NCI-H748 (cell line): ENCODE results near the gene SLC6A6.
A peak's percentile ranks its signal among the peaks of the same experiment; 100 is the strongest.

Experiments used
- DNase-seq: peaks from one replicate; lab custom pipeline; 2025; ENCODE audit not compliant: unreplicated experiment; lab: John Stamatoyannopoulos, UW

Gene SLC6A6

DNA sequence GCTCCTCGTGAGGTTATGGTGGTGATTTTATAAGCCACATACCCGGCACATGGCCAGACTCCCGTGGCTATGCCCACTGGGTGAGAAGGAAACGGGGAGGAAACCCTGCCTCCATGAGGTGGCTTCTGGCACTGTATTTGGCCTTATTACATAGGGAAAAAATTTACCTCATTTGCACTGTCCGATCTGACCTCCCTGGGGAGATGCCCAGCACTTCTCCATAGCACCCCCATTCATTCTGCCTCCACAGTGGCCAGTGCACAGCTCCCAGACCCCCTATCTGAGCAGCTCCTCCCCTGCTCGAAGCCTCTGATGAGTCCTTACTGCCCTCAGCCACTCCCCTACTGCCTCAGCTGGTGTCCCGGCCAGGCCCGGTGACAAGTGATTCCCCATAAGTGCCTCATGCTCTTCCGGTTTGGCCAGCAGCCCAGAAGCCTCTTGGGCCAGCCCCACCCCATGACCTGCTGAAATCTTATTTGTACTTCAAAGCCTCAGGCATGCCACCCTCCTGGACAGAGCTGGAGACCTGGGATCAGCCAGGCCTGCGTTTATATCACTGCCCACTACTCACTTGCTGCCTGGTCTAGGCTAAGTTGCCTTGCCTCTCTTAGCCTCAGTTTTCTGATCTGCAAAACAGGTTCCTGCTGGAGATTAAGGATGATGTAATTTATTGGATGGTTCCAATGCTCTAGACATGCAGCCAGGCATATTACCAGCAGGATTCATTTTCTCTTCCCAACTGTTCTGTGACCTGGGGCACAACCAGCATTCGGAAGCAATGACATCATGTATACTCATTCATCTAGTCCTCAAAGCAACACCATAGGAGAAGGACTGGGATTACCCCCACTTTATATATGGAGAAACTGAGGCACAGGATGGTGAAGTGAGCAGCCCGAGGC, 30.6 kb upstream of the SLC6A6 start:
- peak; percentile 79 for DNase-seq

DNA sequence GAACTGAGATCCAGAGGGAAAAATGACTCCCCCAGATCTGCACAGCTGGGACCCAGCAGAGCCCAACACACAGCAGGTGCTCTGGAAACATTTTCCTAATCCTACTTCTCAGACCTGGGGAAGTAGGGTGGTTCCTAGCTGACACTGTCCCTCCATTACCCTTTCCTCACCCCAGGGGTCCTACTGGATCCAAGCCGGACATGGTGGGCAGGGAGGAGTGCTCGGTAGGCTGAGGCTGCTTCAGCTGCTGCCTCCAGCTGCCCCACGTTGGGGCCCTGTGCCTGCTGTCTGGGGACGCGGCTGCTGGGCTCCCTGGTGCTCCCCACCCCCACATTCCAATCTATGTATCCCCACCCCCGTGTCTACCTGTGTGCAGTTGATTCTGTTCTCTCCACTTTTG, 29.8 kb upstream of the SLC6A6 start:
- no peak for DNase-seq

DNA sequence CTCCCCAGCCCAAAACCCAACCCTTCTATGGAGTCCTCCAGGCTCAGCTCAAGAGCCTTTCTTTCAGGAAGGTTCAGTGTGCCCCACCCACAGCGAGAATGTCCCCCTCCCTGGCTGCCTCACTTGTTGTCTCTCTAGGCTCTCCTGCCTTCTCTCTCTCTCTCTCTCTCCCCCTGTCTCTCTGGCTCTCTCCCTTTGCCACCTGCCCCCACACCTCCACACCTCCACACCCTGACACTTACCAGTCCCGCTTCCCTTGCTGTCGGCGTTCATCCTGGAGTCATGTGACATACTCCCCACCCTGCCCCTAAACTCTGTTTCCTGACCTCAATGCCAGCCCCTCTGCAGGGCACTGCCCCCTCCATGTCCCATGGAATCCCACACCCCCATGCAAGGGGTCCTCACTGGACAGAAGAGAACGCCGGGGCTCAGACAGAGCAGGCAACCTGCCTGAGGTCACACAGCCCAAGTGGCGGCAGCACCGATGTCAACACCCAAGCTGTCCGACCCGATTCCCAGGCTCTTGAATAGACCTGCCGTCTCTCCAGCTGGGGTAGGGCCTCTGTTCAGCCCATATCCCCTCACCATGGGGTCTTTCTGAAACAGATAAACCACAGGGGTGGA, 28.5 kb upstream of the SLC6A6 start:
- DNase-seq = no peak

DNA sequence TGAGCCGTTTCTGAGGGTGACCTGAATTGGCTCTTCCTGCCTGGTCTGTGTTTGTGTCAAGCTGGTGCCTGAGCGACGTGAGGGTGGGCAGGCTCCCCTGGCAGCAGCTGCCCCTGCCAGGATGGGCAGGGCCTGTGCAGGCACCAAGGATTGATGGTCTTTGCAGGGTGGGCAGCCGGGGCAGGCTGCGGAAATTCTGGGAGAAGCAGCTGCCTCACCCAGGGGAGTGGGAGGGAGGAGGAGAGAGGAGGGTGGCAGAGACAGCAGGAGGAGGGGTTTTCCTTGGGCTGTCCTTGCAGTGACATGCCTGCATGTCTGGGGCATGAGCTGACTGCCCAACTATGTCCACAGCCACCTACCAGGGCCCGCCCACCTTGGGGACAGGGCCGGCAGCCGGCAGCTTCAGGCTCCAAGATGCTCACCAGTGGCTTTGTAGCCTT, 27.9 kb upstream of the SLC6A6 start:
- no peak for DNase-seq

DNA sequence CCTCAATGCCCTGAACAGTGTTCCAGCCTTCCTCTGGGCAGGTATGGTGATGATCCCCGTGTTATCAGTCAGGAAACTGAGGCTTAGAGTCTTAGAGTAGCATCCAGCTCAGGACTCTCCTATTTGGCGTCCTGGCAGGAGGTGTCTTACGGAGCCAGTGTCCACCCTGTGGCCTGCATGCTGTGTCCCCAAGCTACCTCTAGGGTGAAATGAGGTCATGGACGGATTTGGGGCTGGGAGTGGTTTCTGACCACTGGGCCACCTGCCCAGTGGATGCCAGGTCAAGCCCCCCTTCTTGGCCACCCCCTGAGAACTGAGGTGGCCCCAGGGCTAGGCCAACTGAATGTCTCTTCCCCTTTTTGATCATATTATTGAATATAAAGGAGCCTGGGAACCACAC, 27.2 kb upstream of the SLC6A6 start:
- DNase-seq = no peak

DNA sequence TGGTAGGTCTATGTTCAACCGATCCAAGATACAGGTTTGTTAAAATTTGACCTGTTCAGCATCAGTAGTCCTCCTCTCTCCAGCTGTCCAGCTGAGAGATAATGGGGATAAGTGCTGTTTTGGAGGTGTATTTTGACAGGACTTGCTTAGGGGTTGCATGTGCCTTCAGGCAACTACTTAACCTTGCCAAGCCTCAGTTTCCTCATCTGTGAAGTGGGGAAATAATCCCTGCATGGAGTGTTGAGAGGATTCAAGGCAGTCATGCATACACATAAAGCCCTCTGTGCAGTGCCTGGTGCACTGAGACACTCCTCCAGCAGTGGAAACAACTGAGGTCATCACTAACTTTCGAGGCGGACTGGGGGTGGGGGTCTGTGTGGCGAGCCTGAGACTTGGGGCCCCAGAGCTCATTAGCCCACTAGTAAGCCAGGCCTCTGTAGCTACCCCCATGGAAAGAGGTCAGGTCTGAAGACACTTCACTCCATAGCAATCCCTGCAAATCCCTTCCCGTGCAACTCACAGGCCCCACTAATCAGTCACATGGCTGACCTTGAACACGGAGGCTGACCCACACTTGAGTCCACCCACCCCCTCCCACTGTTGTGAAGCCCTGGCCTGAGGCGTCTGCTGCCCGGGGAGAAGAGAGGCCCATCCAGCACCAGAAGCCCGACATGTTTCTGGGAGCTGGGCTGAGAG, 25.9 kb upstream of the SLC6A6 start:
- DNase-seq = no peak

DNA sequence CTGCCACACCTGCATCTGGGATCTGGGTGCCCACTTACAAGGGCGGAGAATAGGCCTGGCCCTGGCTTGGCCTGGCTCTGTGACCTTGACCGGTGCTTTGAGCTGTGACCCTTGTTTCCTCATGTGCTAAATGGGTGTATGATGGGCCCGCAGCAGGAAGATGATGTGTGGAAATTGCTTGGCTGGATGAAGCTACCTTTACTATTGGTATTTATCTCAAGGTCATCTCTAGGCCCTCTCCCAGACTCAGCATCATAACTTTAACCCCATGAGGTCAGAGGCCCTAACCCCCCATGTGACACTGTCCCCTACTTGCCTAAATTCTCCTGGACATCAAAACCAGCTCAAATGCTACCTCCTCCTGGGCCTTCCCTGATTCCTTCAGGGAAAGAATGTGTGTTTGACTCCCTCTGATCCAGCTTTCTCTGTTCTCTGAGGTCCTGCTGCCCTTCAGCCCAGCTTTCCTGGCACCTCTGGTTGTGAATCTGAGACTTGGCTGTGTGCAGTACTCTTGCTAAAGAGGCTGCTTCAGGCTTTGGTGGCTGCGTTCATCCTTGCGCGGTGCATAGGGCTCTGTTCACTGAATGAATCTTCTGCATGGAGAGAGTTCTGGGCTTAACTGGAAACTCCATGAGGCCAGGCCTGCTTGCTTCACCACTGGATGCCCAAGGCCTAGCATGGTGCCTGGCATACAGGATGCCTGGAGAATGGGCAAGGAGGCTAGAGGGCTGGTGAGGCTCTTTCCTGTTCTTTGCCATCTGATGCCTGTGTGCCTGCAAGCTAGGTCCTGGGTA, 25.2 kb upstream of the SLC6A6 start:
- no peak for DNase-seq

DNA sequence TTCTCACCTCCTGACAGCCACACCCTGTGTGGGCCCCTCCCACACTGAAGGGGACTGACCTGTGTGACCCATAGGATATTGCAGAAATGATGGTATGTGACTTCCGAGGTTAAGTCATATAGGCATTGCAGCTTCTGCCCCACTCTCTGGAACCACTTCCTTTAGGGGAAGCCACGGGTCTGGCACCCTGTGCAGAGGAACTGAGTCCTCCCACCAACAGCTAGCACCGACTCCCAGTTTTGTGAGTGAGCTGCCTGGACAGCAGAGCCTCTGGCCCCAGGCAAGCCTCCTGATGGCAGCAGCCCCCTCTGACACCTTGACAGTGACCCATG, 24.6 kb upstream of the SLC6A6 start:
- DNase-seq = no peak

DNA sequence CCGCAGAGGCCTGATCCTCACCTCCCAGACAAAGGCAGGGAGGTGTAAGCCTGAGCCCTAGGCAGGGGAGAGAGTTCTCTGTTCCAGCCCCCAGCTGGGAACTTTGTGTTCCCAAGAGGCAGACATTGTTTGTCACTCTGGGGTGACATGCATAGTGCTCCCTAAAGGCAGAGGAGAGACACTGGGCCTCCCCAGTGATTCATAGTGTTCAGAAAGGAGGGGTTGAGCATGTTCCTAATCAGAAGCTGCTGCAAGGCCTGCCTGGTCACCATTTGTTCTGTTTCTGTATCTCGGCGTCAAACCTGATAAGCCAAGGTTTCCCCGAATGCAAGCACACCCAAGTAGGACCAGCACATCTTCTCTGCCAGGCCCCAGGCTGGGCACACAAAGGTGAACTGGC, 24.0 kb upstream of the SLC6A6 start:
- no peak for DNase-seq

DNA sequence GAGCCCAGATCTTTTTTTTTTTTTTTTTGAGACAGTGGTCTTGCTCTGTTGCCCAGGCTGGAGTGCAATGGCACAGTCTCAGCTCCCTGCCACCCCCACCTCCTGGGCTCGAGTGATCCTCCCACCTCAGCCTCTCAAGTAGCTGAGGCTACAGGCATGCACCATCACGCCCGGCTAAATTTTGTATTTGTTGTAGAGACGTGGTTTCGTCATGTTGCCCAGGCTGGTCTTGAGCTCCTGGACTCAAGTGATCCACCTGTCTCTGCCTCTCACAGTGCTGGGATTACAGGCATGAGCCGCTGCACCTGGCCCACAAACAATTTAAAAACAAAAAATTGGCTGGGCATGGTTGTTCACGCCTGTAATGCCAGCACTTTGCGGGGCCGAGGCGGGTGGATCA, 22.6 kb upstream of the SLC6A6 start:
- no peak for DNase-seq

DNA sequence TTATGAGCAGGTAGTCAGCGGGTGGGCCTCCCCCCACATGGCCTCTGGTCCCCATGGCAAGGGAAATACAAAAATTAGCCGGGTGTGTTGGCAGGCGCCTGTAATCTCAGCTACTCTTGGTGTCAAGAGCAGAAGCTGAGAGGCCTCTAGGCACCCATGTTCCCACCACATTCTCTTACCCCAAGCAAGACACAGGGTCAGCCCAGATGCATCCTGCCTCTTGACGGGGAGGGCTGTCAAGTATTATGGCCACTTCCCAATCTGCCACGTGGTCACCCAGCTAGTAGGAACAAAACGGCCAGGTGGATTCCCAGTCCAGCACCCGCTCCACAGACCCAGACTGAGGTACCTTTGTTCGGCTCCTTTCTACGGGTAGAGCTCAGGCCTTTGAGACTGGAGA, 16.2 kb upstream of the SLC6A6 start:
- no peak for DNase-seq

DNA sequence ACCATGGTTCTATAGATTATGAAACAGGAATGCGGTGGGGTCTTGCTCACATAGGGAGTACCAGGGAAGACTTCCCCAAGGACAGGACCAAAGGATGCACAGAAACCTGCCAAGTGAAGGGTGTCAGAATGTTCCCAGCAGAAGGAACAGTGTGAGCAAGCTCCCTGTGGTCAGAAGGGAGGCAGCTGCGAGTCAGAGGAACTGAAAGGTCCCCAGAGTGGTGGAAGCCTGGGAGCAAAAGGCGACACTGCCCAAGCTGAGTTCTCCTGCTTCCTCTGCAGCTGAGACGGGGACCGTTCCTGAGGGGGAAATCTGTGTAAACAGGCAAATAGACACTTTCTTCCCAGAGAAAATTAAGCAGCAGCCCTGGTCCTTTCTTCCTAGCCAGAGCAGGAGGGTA, 14.2 kb upstream of the SLC6A6 start:
- DNase-seq = no peak

DNA sequence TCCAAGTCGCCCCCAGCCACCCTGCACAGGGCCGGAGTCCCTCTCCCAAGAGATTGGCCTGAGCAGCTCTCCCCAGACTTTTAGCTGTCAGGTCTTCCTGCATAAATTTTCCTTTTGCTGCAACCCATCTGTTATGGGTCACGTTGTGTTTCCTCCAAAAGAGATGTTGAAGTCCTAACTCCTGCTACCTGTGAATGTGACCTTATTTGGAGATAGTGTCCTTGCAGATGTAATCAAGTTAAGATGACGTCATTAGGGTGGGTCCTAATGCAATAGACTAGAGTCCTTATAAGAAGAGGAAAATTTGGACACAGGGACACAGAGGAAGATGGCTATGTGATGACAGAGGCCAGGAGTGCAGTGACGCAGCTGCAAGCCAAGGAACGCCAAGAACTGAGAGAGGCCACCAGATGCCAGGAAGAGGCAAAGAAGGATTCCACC, 13.2 kb upstream of the SLC6A6 start:
- DNase-seq = no peak

DNA sequence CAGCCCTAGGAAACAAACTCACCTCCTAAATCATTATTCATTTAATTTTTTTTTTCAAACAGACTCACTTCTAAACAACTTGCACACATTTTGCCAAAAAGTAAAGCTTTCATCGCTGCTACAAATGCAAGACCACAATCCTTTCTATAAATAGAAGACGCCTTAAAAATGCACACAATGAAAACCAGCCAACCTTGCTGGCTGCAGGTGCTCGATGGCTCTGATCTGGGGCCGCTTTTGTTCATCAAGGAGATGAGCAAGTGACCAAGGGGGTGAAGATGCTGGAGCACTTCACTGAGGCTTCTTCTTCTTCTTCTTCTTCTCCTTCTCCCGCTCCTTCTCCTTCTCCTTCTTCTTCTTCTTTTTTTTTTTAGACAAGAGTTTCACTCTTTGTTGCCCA, 12.7 kb upstream of the SLC6A6 start:
- DNase-seq = no peak

DNA sequence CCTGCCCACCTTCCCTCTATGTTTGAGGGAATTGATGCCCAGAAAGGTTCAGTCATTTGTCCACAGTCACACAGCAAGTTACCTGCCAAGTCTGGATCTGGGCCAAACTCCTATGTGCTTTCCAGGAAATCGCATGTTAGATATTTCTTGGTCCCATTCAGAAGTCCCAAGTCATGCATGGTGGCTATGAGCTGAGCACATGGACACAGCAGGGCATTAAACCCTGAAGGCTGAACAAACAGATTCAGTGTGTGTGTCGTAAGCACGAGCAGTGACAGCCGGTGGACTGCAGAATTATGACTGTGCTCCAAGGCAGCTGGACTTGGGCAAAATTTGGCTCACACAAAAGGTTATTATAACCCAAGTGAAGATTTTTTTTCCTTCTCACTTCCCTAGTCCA, 11.4 kb upstream of the SLC6A6 start:
- DNase-seq = peak; percentile 55

DNA sequence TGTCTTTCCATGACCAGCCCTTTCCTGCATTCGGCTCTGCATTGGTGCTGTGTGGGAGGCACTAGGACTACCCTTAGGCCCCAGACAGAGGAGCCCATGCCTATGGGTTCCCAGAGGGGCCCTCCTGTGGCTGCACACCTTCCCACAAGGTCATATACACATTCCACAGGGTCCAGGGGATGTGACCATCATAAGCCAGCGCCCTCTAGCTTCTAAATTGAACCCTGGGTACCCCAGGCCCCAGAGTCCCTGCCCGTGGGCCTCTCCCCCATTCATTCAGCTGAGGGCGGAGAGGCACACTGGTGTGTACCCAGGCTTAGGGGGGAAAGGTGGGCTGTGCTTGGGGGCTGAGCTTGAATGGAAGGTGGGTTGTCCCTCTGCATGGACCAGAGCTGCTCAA, 10.2 kb upstream of the SLC6A6 start:
- no peak for DNase-seq

DNA sequence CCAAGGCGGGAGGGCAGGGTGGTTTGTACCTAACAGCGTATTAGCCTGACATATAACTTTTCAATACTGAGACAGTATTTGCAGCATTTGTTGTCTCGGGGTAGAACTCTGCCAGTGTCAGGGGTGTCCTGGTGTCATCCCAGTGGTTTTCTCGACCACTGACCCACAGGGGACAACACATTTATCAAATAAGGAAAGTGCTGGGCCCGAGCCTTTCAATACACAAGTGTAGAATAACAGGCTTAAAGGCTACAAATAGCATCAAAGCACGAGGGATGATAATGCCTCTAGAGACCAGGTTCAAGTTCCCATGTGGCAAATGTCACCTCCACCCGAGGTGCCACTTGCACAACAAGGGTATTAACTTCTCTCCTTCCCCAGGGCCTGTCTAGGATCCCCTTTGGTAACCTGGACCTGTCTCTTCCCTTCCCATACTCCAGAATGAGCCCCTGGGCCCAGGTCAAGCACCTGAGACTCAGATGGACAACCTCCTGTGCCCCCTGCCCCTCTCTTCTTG, 9.5 kb upstream of the SLC6A6 start:
- DNase-seq = no peak

DNA sequence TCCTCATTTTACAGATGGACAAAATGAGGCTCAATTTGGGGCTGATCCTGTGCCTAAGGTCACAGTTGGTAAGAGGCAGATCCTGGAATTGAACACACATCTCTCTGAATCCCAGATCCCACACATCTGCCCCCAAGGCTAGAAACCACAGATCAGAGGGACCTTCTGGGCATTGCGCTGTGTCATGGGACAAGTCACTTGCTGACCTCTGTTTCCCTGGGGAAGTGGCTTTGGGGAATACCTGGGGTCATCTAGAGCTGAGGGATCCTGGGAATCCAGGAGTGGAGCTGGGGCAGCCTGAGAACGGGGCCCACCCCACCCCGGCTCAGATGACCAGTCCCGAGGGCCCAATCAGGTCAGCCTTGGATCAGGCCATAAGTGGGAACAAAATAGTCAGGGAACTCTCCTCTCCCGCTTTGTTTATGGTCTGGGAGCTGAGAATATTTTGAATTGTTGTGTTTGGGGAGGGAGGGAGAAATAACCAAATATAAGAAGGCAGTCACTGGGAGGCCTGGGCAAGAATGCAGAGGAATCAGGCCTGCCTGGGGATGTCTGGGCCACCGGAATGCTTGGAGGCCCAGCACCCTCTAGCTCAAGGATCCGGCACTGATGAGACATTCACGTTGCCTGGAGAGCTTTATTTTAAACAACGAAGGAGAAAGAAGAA, 8.8 kb upstream of the SLC6A6 start:
- no peak for DNase-seq

DNA sequence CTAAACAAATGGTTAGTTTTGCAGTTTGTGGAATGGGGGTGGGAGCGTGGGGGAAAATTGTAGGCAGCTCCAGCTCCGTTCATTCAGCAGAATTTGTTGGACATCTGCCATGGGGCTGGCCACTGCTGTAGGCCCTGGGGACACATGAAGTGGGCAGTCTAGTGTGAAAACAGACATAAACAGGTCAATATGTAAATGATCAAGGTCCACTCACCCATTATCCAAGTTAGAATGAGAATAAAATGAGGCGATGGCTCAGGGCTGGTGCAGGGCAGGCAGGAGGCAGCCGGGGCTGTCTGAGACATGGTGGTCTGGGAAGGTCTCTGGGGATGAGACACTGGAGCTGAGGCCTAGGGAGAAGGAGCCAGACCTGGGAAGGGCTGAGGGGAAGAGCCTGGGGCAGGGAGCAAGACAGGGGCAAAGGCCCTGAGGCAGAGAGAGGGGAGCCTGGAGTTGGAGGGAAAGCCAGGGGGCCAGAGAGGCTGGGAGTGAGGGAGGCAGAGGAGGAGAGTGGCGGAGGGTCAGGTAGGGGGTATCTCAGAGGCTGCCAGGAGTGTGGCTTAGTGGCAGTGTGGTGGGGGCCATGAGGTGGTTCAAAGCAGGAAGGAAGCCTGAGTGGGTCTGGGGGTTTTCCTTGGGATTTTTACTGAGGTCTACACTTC, 6.2 kb upstream of the SLC6A6 start:
- DNase-seq = no peak

DNA sequence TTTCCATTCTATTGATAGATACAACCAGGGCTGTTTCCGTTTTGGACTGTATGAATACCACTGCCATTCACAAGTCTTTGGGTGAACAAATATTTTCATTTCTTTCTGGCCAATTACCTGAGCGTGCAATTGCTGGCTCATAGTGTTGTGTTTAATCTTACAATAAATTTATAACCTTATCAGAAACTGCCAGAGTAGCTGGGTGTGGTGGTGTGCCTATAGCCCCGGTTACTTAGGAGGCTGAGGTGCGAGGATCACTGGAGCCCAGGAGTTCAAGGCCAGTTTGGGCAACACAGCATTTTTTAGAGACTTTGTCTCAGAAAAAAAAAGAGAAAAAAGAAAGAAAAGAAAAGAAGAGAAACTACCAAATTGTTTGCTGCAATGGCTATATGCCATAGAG, 5.4 kb upstream of the SLC6A6 start:
- DNase-seq = no peak
